ENCODE data around the gene XKR3. TPM values are rescaled to one million over a fixed set of nuclear protein-coding genes. Genes with fewer than 3 reads are reported as not detected.

Gene XKR3
- total and polyA plus RNA-seq, 10 donors: 0.06 to 0.19 (median 0.09) TPM; not detected in 7

DNA sequence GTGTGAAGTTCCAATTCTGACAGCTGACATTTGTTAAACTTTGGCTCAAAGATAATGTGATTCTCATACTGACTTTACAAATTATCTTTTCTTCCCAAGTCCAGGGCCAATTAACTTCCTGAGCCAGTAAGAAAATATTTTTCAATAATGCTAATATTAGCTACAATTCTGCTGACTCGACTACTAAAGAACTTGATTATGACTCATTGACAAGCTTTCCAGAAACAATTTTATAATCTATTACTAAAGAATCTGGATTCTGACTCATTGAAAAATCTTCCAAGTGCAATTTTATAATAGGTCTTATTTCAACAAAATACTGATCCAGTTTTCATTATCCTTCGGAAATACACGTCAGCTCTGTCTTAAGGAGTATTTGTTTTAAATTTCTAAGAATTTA lies 12.9 kb upstream of the XKR3 start:
- no peaks in the 10 kb centered on the region for H3K27me3 ChIP-seq (replicated peaks in 1 of 7)
- no peaks in the 10 kb centered on the region for H3K36me3 ChIP-seq
- intact Hi-C loops (cut with DNase I; ENCODE audit: low total_unique reads): no loop called here
- DNase-seq: no peak
- no peak overlapping the region for H3K4me3 ChIP-seq
- H3K27ac ChIP-seq: no peak overlapping the region
- H3K9me3 ChIP-seq: no peaks in the 10 kb centered on the region
- 81 to 95% (median 89%) methylated on average over 3 of the region's 3 CpGs for WGBS, 5 donors
- TF ChIP-seq, protein P1, sequence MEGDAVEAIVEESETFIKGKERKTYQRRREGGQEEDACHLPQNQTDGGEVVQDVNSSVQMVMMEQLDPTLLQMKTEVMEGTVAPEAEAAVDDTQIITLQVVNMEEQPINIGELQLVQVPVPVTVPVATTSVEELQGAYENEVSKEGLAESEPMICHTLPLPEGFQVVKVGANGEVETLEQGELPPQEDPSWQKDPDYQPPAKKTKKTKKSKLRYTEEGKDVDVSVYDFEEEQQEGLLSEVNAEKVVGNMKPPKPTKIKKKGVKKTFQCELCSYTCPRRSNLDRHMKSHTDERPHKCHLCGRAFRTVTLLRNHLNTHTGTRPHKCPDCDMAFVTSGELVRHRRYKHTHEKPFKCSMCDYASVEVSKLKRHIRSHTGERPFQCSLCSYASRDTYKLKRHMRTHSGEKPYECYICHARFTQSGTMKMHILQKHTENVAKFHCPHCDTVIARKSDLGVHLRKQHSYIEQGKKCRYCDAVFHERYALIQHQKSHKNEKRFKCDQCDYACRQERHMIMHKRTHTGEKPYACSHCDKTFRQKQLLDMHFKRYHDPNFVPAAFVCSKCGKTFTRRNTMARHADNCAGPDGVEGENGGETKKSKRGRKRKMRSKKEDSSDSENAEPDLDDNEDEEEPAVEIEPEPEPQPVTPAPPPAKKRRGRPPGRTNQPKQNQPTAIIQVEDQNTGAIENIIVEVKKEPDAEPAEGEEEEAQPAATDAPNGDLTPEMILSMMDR (IDR thresholded peaks at IDR 0.05 in 8 of 11, conservative IDR thresholded peaks at IDR 0.05 in 3 of 11): no peak
- TF ChIP-seq POLR2AphosphoS5 (IDR thresholded peaks at IDR 0.05) (no peak), POLR2A (IDR thresholded peaks at IDR 0.05) (no peak)
- H3K4me1 ChIP-seq: no peaks in the 10 kb centered on the region

DNA sequence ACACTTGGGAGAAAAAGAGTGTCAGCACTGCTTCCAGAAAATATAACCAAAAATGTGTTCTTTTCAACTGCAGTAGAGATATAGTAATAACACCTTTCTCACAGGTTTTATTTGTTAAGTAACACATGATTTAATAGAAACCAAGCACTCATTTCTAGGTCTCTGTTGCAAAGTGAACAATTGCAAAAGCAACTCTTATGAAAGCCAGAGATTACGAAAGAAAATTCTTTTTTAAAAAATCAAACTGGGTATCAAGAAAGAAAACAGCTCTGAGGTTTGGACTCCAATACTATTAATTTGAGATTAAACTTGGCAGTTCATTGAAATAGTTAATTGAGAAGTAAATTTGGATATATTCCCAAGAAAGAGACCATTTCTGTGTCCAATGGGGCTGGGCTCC lies 9.8 kb upstream of the XKR3 start:
- intact Hi-C loops (cut with DNase I; ENCODE audit: low total_unique reads): no loop called here
- H3K4me3 ChIP-seq: no peak overlapping the region
- no peak for DNase-seq
- no peak overlapping the region for H3K27ac ChIP-seq
- TF ChIP-seq POLR2A (IDR thresholded peaks at IDR 0.05) (no peak), POLR2AphosphoS5 (IDR thresholded peaks at IDR 0.05) (no peak)
- TF ChIP-seq, protein P1 (IDR thresholded peaks at IDR 0.05 in 8 of 11, conservative IDR thresholded peaks at IDR 0.05 in 3 of 11): no peak
- no peaks in the 10 kb centered on the region for H3K9me3 ChIP-seq
- no peaks in the 10 kb centered on the region for H3K27me3 ChIP-seq (replicated peaks in 1 of 7)
- H3K36me3 ChIP-seq: no peaks in the 10 kb centered on the region
- H3K4me1 ChIP-seq: no peaks in the 10 kb centered on the region
- WGBS, 5 donors: 52 to 85% (median 72%) methylated on average over 1 of the region's 1 CpG

DNA sequence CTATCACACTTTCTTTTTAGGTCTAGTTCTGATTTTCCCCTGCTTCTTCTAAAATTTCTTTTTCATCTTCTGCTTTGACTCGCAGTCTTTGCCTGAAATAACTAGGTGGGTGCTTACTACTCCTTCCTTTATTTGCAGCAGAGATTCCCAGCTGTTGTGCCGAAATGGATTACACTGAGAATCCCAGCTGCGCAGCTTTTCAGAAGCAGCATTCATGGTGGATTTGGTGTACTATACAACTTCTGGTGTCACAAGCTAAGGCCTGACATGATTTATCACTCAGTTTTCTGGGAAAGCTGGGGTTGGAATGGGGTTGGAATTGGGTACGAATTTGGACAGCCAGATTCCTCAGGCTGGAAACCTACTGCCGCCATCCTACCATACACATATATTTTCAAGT lies 6.0 kb upstream of the XKR3 start:
- intact Hi-C loops (cut with DNase I; ENCODE audit: low total_unique reads): no loop called here
- Histone ChIP-seq H3K9me3 (no peaks in the 10 kb centered on the region), H3K4me1 (no peaks in the 10 kb centered on the region), H3K27me3 (replicated peaks in 1 of 7) (no peaks in the 10 kb centered on the region), H3K4me3 (no peak overlapping the region), H3K36me3 (no peaks in the 10 kb centered on the region), H3K27ac (no peak overlapping the region)
- no peak for TF ChIP-seq POLR2AphosphoS5 (IDR thresholded peaks at IDR 0.05)
- TF ChIP-seq POLR2A (IDR thresholded peaks at IDR 0.05): no peak
- TF ChIP-seq, protein P1 (IDR thresholded peaks at IDR 0.05 in 8 of 11, conservative IDR thresholded peaks at IDR 0.05 in 3 of 11): no peak
- DNase-seq: no peak
- WGBS, 5 donors: 86 to 94% (median 87%) methylated on average over 5 of the region's 5 CpGs

DNA sequence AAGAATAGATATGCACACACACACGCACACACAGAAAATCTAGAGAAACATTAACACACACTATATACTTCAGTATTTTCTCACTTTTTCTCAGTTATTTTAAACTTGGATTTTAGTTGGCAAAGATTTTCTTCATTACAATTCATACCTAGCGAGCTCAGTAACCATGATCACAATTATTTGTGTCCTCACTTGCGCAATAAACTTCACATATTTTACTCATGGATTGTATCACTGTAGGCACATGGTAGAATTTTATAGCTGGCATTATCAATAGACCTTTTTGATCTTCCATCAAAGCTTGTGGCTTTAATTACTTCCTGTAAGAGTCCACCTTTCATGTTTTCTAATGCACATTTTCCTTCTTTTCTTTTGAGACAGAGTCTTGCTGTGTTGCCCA lies 4.8 kb upstream of the XKR3 start:
- Histone ChIP-seq H3K4me1 (peaks cover 0 to 9% (median 6%) of the 10 kb centered on the region in 6 donors), H3K9me3 (no peaks in the 10 kb centered on the region), H3K36me3 (no peaks in the 10 kb centered on the region), H3K4me3 (no peak overlapping the region), H3K27ac (no peak overlapping the region), H3K27me3 (replicated peaks in 1 of 7) (no peaks in the 10 kb centered on the region)
- 74 to 93% (median 91%) methylated on average over 3 of the region's 3 CpGs for WGBS, 5 donors
- intact Hi-C loops (cut with DNase I; ENCODE audit: low total_unique reads): no loop called here
- DNase-seq: no peak
- no peak for TF ChIP-seq POLR2A (IDR thresholded peaks at IDR 0.05)
- no peak for TF ChIP-seq POLR2AphosphoS5 (IDR thresholded peaks at IDR 0.05)
- TF ChIP-seq, protein P1 (IDR thresholded peaks at IDR 0.05 in 8 of 11, conservative IDR thresholded peaks at IDR 0.05 in 3 of 11): no peak
